HG03460 (cell line): ENCODE data around the gene GTF3C1.

Experiments
- ATAC-seq: cut with Tn5 transposase; IDR thresholded peaks from one replicate; pipeline ENCODE4 v1.9.1; 2021; ENCODE audit not compliant: unreplicated experiment

GTF3C1 gene

DNA sequence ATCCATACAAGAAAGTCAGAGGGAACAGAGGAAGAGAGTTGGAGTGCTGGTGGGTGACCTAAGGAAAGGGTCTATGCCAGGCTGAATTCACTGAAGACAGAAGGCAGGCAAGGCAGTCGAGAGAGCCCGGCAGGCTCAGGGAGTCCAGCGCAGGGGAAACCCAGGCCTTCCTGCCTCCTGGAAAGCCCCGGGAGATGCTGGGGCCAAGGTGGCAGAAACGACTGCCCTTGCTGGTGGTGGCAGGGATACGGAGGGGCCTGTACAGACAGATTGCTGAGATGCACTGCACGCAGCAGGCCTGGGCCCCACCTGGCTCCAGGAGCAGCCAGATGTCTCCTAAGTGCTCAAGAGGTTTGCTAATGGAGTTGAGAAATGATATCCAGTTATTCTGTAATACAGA is 59.8 kb downstream of the GTF3C1 start:
- no peak for ATAC-seq

GRCh38 chr16:27489421-27489820 is 60.3 kb downstream of the GTF3C1 start:
- no peak for ATAC-seq

- no peak for ATAC-seq
Measured at GRCh38 chr16:27486760-27487159, 63.0 kb downstream of the GTF3C1 start.

DNA sequence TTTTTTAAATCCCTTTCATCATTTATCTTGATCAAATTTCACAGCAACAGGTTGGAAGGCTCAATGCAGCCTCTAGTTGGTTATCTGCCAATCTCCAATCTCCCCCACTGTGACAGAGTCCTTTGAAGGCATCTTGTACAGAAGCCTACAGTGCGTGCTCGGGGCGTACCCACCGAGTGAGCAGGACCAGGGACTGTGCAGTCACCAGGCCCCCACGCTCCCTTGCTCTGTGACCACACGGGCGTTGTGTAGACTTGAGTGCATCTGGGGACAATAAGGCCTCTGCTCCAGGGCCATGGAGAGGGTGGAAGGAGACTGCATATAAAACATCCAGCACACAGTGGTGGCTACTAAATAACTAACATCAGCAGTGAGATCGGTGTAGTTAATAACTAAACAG is 63.4 kb downstream of the GTF3C1 start:
- ATAC-seq, result no peak

GRCh38 chr16:27485811-27486210 is 63.9 kb downstream of the GTF3C1 start:
- ATAC-seq, result no peak

- ATAC-seq, result no peak
Measured at GRCh38 chr16:27485126-27485525, 64.6 kb downstream of the GTF3C1 start.

- ATAC-seq, result no peak
Measured at GRCh38 chr16:27483624-27484023, 66.1 kb downstream of the GTF3C1 start.

- no peak for ATAC-seq
Measured at GRCh38 chr16:27483088-27483437, 66.7 kb downstream of the GTF3C1 start.

DNA sequence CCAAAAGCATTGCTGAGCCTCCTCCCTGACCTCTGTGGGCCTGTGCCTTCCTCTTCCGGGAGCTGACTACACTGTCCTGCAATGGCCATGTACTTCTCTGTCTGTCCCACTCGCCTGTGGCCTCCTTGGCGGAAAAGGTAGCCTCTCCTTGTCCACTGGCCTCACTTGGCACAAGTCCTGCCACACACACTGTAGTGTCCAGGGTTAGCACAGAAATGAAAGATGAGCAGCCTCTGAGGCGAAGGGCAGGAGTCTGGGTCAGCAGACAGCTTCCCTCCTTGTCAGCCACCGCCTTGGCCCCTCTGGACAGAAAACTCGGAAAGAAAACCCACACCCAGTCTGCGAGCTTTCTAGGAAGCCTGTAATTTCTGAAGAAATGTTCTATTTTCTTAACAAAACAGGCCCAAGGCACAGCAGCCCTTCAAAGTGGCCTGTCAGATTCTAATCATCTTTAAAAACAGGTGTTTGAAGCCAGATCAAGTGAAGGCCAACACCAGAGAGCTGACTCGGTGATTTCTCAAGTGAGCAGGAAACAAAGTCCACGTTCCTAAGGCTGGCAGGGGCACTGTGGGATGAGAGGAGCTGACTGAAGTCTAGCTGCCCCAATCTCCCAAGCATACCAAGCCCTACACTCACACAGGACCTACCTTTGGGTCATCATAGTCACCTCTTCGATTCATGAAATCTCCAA is 67.2 kb downstream of the GTF3C1 start:
- no peak for ATAC-seq

GRCh38 chr16:27481282-27481934 is 68.3 kb downstream of the GTF3C1 start:
- no peak for ATAC-seq

GRCh38 chr16:27480761-27481160 is 69.0 kb downstream of the GTF3C1 start:
- ATAC-seq, result no peak

DNA sequence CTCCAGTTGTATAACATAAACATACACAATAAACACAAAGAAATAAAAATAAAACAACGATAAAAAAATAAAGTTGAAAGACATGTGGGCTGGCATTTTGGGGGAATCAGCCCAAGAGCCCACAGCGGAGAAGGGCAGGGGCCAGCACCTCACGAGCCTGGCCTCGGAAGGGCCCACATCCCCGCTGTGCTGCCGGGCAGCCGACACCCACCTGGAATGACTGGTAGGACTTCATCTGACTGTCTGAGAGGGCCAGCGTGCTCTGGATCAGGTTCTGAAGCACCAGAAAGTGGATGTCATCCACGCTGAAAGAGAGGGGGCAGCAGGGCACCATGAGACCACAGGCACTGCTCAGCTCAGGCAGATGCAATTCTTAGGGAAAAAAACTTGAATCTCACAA is 73.5 kb downstream of the GTF3C1 start:
- no peak for ATAC-seq

GRCh38 chr16:27475561-27475960 is 74.2 kb downstream of the GTF3C1 start:
- no peak for ATAC-seq

DNA sequence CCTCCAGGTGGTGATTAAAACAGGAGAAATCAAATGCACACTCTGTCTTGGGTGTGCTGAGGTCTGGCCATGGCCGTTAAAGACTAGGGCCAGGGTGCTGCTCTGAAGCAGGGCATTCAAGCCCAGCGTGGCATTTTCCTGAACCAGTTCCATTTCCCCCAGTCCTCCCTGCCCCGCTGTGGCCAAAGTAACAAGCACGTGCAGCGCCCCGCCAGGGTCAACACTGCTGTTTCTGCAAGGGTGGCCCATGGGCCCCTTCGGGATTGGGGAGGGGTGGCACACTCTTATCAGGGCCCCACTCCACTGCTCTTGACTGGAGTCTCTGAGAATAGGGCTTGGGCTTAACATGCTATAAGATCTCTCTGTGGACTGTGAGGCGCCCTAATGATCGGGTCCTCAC is 74.8 kb downstream of the GTF3C1 start:
- ATAC-seq, result no peak

DNA sequence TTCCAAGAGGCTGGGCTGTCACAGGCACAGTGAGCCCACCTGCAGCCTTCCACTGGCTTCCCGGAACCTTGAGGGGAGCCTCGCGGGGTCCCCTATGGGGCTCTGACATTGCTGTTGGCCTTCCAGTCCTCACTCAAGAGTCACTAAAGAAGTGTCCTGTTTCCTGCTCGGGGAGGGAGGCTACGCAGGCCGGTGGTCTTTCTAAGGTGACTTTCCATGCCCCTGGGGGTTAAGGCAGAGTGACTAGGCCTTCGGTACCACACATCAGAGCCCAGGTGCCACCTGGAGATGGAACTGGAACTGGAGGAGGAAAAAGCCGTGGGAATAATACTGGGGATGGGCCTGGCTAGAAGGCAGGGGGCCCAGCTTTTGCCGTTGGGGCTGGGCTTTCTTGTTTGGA is 75.7 kb downstream of the GTF3C1 start:
- ATAC-seq, result no peak

- ATAC-seq, result no peak
Measured at GRCh38 chr16:27473101-27473900, 76.4 kb downstream of the GTF3C1 start.

DNA sequence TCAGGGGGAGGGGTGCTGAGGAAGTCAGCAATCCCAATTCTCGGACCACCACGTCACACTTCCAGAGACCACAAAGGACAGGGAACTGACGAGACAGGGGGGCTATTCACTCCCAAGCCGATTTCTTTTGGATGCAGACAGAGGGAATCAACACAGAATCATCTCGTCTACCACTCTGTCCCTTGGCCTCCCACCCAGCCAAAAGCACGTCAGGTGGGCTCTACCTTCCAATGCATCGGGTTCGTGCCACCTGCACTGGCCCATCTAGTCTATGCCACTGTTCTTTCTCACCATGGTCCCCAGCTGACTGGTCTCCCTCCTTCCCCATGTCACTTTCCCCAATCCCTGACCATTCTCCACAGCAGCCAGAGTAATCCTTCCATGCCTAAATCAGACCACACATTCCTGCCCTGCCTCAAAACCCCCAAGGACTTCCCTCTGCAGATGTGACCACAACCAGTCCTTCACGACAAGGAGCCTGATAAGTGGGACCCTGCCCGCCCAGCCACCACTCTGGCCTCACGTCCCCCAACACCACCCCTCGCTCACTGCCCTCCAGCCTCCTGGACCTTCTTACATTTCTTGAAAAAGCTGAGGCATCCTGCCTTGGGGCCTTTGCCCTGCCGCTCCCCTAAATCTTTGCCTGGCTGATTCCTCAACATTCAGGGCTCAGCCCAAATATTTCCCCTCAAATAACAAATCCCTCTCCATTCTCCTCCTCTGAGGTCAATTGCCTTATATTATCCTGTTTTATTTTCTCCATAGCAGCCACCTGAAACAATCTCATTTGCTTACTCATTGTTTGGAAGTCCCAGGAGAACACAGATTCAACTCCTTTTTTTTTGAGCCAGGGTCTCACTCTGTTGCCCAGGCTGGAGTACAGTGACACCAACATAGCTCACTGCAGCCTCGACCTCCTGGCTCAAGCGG is 77.4 kb downstream of the GTF3C1 start:
- ATAC-seq, result no peak

DNA sequence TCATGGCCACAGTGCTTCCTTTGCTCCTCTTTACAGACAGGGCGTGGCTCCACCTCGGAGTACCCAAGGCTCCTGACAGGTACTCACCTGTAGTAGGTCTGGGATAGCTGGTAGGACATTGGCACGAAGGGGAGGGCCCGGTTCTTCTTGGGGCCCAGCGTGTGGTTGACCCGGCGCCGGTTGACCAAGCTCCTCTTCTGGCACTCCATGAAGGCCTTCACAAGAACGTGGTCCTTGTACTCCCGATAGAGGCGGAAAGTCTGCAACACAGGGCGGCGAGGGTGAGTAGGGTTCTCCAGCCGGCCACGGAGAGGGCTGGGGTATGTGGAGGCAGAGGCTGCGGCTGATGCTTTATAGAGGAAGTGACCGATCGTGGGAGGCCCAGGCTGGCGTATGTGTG is 78.1 kb downstream of the GTF3C1 start:
- no peak for ATAC-seq

DNA sequence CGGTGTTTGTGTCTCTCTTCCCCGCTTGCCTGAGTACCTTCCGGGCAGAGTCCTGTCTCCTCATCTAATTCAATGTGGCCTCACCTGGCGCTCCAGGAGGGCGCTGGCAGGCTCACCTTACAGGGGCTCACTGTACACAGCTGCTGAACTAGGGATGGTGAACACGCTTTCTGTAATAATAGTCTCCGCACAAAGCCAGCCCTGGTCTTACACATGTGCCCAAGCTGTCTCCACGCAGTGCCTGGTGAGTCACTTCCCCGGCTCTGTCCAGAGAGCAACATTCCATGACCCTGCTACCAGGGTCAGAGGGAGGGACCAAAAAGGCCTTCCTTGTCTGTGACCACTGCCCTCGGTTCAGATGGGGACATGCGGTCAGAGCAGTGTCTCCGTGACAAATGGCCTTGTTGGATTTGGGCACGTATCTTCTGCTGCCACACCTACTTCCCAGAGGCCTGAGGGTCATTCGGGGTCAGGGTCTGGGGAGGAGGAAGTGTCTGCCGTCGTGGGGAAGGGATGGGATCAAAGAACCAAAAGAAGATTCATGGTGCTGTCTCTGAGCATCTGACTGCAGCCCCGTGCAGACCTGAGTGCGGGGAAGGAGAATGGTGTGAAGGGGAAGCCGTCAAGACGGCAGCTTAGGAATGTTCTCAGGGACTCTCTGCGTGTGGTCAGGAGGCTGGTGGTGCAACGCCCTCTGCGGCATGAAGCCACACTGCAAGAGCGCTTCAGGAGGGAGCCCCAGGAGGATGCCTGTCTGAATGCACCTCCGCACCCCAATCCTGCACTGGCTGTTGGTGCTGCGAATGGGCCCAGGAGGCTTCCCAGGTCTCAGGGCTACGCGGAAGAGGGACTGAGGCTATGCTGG is 78.9 kb downstream of the GTF3C1 start:
- ATAC-seq, result no peak

GRCh38 chr16:27468941-27469531 is 80.7 kb downstream of the GTF3C1 start:
- ATAC-seq, result no peak
